Breast epithelium (tissue), 3 donors: ENCODE measurements around the gene SH3D19.

Source experiments
- POLR2A ChIP-seq: fragments of 450-650 bp; IDR thresholded peaks from one replicate; pipeline ENCODE4 v1.6.1; 2016; ENCODE audit warnings: antibody characterized with exemption, mild to moderate bottlenecking, moderate library complexity
- POLR2AphosphoS5 ChIP-seq, 3 donors: sonication (generic); formaldehyde crosslinking; IDR thresholded peaks; one replicate each; pipeline ENCODE4 v1.6.1; 2017; ENCODE audit warnings: antibody characterized with exemption in 3 of 3
- TF ChIP-seq, protein P1 (sequence below), 3 donors: fragments of 450-650 bp; IDR thresholded peaks; one replicate each; pipeline ENCODE4 v1.5.1; 2016 to 2017; ENCODE audit warnings: antibody characterized with exemption in 3 of 3, mild to moderate bottlenecking in 3 of 3, moderate library complexity in 3 of 3

DNA sequence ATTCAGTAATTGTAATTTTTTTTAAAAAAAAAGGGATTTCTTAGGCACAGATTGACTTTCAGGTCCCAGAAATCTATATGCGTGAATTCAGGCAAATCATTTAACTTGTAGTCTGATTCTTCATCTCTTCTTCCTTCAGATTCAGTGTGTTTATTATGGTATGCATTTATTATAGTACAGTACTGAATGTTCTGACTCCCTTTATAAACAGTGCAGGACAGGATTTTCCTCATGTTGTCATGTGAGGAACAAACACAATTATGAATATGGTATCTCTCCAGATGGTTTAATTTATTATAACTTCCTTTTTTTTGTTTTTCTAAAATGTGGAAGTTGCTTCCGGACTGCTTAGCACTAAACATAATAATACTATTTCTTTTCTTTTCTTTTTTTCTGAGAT is 171.8 kb downstream of the SH3D19 start:
- TF ChIP-seq POLR2A = no peak
- TF ChIP-seq, protein P1, sequence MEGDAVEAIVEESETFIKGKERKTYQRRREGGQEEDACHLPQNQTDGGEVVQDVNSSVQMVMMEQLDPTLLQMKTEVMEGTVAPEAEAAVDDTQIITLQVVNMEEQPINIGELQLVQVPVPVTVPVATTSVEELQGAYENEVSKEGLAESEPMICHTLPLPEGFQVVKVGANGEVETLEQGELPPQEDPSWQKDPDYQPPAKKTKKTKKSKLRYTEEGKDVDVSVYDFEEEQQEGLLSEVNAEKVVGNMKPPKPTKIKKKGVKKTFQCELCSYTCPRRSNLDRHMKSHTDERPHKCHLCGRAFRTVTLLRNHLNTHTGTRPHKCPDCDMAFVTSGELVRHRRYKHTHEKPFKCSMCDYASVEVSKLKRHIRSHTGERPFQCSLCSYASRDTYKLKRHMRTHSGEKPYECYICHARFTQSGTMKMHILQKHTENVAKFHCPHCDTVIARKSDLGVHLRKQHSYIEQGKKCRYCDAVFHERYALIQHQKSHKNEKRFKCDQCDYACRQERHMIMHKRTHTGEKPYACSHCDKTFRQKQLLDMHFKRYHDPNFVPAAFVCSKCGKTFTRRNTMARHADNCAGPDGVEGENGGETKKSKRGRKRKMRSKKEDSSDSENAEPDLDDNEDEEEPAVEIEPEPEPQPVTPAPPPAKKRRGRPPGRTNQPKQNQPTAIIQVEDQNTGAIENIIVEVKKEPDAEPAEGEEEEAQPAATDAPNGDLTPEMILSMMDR (IDR thresholded peaks at IDR 0.05) = no peak
- TF ChIP-seq POLR2AphosphoS5 (IDR thresholded peaks at IDR 0.05) = no peak
